Bone marrow (tissue), 2 donors: ENCODE data around the gene PCDH9.

Experiments
- DNase-seq, 2 donors: peaks; one replicate each; lab custom pipeline; 2025; lab: John Stamatoyannopoulos, UW

Gene PCDH9

DNA sequence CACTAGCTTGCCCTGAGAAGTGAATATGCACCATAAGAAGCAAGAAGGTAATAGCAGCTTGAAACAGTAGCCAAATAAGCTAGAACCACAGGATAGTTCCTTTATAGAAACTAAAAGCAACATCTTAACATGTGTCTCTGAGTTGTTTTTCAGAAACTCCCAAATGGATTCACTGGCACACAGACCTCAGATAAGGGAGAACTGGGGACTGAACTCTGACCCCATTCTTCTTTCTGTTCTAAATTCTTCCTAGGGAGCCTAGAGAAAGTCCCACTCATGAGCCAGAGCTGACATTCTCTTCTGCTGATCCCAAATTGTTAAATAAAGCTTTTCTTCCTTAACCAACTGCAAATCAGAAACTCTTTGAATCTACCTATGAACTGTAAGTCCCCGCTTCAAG lies 146.1 kb downstream of the PCDH9 start:
- DNase-seq = no peak

DNA sequence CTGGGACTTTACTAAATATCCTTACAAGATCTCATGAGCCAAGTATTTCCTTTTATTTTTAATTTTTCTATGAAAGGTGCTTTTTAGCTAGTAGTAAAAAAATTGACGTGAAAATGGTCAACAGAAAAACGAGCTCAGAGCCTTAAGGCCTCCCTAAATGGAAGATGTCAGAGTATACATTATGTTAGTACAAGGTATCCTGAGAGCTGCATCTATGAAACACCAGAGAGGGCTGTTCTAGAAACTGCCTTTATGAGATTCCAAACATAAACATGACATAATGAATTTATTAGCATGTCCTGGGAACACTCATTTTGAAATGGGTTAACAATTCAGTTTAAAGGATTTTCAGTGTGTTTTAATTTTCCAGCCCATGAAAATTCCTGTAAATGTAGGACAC lies 146.6 kb downstream of the PCDH9 start:
- no peak for DNase-seq

DNA sequence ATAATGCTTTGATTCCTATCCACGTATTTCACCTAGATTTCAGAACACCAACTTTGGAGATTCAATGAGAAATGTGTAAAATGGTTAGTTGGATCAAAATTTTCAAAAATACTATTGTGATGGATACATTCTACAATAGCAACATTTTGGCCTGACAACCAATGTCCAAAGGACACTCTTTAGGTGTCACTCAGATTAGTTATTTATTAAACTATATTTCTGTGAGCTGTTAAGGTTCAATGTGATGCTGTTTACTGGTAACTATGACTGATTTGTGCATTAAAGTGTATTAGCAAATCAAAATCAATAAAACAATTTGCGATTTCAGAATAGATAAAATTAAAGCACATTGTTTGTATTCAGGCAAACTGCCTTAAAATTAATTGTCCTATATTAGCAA lies 149.8 kb downstream of the PCDH9 start:
- DNase-seq = no peak

DNA sequence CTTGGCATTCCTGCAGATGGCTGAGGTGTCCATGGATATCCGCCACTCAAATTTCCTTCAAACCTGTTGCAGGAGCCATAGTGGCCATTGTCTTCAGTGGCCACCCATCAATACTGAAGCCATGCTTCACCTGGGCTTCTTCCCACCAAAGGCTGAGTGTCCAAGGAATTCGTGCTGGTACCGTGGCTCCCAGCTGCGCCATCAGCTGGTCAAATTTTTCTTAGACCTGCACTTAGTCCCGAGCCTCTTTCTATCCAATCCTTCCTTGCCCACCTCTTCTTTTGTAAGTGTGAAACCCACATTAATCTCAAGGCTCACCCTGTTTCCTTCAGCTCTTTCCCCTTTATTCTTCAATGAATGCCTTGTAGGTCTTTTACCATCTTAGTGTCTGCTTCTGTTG lies 152.1 kb downstream of the PCDH9 start:
- no peak for DNase-seq

DNA sequence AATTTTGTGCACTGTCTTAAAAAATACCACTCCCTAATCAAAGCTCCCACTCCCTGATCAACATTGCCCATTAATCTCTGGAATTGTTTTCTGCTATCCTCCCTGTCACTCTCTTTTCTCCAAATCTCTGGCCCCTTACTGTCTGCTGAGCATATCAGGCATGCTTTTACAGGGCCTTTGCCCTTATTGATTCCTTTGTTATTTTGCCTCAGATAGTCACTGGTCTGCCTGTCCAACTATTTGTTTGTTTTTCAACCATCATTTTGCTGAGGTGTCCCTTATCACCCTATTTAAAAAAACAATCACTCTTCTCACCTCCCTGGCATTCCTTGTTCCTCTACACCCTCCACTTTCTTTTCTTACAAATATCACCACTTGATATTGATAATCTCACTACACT lies 153.0 kb downstream of the PCDH9 start:
- DNase-seq = no peak

DNA sequence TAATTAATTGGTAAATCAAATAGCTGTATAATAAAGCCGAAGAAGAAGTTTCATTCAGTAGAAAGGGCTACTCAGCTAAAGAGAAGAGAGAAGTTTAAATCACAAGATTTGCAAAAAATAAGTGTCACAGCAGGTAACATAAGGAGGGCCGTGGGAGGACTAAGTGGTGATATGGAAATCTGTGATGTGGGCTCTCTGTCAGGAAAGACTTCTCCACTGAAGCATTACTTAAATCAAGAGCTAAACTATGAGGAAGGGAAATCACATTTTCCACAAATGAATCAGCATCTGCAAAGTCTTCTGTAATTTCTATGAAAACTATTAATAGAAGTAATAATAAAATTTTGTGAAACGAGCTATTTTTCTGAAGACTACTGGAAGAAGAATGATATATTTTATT lies 153.8 kb downstream of the PCDH9 start:
- DNase-seq = no peak

DNA sequence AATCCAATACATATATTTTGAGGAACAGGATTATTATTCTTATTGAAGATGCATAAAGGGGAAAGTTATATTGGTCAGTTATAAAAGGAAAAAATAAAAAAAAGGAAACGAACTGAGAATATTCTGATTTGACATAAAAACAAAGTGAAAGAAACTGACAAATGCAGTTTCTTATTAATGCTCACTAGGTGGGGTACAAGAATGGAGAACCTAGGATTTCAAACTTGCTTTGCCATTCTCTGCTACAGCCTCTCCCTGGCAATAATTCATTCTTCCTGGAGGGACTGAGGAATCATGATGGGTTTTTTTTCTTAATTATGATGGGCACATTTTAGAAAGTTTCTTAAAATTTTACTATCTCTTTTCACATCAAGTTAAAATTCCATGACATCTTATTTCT lies 154.9 kb downstream of the PCDH9 start:
- no peak for DNase-seq

DNA sequence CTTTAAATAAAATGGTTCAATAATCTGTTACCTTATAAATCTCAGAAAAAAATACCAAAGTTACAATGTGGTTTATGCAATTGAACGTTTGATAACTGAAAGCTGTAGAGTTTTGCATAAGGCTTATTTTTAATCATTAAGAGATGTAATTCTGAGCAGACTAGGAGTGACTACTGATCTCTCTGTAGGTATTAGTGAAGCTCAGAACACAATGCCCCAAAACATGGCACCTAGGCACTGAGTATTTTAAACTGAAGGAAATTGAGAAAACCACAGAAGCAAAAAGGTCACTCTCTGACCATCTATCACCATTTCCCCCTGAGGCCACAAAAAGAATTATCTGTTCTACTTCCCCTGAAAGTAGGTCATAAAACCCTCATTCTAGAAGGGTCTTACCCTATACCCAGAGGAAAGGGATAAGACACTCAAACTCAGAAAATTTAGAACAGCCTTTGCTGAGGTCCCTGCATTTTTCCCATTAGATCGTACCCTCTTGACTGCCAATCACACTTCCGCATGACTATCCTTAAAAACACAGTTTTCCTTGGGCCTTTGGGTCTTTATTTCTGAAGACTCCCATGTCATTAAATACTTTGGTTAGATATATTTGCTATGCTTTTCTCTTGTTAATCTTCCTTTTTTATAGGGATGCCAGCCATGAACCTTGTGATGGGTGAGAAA lies 158.1 kb downstream of the PCDH9 start:
- no peak for DNase-seq

DNA sequence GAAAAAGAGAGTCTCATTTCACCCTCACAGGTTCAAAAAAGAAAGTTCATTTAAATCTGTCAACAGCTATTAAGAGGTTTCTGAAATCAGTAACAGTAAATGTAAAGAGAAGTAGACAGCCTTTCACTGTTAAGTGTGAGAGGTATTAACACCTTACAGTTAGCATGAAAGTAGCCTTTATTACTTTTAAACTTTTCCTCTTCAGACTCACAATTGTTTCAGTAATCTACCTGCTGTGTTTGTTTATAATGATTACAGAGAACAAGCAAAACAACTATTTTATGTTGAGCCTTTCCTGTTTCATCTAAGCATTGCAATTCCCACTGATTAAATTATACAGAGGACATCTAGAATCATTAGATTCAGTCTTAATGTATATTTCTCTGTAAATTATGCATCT lies 159.8 kb downstream of the PCDH9 start:
- no peak for DNase-seq

DNA sequence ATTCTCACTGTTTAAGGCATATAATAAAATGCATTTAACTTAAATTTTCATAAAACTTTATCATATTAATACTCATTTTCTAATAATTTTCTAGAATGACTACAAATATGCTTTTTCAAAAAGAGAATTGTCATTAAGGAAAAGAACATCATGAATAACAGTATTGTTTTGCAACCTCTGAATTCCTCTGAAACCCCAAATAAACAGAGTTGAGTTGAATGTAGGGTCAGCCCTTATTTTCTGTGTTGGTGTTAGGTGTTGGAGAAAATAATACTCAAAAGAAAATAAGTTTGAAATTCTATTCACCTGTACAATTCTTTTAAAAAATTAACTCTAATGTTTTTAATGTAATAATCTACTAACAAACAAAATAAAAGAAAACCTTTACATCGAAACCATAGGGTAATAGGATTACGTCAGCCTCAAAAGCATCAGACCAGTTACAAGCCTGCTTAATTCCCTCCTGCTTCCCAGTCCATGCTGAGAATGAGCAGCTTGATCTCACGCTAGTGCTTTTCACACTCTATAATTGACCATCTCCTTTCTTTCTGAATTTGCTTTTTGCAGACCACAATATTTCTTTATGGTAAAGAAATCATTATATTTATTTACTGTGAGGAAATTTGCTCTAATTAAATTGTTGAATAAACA lies 160.9 kb downstream of the PCDH9 start:
- DNase-seq = no peak

DNA sequence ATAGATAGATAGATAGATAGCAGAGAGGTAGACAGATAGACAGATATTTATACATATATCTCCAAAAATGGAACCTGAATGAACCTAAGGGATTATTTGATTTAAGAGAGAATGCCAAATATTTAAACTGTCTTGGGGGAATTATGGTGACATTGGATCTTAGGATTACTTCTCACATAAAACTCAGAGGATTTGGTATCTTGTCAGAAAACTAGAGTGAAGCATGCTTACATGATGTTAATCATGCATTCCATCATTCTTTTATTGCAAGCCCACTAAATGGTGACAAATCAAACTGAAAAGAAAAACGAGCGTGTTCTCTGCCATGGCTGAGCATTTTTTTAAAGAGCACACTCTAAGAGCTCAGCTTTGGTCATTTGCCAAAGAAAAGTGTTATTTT lies 165.2 kb downstream of the PCDH9 start:
- DNase-seq = no peak

DNA sequence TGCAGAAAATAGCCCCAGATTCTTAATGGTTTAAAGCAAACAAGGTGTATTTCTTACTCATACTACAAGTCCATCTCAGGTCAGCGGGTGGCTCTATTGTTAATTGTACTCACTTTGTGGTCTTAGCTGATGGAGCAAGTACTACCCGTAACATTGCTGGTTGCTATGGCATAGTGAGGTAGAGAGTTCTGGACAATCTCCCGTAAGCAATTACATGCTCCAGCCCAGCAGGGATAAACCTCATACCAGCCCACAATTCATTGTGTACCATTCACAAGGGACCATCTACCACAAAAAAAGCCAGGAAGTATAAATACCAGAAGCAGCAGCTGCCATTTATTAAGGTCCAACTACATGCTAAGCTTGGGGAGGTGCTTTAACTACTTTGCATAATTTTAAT lies 167.1 kb downstream of the PCDH9 start:
- DNase-seq = no peak

DNA sequence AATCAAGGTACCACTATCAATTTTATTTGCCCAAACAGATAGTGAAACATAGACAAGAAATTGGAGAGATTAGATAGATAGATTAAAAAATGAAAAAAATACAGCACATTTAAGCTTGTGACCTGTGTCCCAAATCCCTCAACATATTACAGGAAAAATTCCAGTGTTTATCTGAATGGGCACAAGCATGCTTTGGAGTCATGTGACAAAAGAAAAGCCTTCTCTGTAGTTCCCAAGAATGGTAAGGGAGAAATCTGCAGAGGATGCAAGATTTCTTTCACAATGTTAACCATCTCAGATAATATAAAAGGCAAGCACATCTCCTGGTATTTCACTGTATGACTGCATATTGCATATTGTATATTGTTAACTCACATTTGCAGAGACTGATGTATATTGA lies 168.0 kb downstream of the PCDH9 start:
- no peak for DNase-seq

DNA sequence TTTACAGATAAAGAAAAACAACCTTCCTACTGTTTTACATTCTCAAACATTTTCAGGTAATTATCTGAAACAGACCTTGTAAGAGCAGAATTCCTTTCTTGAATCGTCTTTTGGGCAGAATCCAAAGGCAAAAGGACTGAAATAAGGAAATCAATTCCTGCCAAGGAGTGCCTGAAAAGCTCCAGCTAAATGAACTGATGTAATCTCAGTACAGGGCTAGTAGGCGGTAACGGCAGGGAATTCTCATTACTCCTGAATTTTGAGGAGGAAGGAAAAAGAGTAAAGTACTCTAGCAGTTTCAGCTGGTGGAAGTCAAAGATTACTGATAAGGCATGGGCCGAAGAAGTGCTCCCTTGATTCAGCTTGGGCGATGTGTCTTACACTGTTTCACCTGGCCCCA lies 168.4 kb downstream of the PCDH9 start:
- no peak for DNase-seq

DNA sequence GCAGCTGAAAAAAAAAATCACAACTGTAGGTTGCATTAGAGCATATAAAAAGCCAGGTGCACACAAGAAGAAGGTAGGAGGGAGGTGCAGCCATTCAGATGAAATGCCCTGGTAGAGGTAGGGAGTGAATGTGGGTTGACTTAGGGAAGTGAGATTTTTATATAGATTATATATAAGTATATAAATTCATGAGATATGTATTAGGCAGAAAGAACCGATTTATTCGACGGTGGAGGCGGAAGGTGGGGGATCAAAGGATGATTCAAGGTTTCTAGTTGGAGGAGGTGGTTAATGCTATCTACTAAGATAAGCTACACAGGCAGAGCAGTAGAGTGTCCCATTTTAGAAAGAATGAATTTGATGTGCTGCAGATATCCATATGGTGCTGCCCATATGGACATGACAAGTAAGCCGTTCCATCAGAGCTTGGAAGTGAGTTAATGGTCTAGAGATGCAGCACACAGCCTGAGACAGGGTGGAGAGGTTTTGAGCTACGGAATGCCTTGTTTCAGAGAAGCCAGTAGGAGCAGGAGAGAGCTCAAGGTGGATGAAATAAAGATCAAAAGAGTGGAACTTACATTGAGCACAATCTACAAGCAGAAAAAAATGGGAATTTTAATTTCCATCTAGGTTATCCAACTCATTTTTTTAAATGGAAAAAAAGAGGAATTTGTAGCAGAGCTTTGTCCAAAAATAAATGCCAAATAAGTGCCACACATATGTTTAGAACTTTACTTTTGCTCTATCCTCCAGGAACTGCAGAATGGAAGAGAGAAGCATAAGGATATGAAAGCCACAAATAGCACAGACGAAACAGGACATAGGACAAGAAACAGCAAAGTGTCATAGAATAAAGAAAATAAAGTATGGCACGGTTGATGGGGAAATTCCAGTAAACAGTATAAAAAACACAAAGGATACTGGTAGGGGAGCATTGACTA lies 177.3 kb downstream of the PCDH9 start:
- DNase-seq = no peak

DNA sequence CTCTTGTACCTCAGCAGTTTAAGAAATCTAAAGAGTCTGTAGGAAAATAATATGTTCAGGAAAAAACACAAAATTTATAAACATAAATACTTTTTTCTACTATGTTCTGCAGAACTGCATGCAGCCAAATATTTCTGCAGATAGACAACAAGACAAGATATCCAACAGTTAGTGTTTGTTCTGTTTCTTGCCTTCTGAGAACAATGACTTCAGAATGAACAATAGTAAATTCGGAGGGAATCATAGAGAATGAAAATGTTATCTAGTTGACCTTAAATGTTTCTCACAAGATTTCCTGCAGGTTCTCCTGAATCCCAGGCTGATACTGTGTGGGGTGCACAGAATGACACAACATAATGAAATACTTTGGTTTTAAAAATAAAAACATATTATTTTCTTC lies 180.4 kb downstream of the PCDH9 start:
- no peak for DNase-seq

DNA sequence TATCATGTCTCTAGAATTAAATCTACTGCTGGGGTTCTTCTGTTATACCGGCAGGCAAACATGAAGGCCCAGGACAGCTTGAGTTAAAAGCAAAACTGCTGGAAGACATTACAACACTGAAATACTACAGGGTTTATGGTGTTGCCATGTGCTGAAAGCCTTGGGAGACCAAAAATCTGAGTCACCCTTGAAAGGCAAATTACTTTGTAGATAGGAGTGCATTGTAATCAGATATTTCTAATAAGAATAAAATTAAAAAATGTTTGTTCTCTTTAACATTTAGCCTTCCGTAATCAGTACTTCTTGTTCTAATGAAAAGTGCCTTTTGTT lies 181.3 kb downstream of the PCDH9 start:
- DNase-seq = no peak

DNA sequence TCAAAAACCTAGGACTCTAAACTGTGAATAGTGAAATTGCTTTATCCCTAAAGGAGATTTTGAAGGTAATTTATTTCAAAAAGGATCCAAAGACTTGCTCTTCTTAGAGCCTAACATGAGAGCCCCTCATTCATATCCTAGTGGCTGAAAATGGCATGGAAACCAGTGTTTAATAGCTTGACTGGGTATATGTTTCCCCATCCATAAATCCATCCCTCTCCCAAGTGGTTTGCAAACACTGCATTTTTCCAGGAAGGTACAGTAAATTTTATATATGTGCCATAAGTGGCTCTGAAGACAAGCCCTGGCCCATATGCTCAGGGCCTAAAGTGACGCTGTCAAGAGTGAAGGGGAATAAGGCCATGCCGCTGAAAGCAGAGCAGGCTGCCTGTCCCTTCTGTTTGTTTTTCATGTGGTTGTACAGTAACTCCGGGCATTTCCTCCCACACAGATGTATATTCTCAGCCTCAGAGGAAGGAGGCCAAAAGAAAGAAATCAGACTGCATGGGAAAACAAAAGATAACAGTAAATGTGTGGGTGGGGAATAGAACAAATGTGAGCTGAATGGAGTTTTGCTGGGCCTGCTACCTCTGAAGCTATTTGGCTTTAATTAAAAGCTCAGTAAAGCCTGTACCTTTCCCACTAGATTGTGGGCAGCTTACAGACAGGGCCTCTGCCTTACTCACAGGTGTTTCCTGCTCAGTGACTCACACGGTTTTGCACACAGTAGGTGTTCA lies 181.9 kb downstream of the PCDH9 start:
- DNase-seq = no peak

DNA sequence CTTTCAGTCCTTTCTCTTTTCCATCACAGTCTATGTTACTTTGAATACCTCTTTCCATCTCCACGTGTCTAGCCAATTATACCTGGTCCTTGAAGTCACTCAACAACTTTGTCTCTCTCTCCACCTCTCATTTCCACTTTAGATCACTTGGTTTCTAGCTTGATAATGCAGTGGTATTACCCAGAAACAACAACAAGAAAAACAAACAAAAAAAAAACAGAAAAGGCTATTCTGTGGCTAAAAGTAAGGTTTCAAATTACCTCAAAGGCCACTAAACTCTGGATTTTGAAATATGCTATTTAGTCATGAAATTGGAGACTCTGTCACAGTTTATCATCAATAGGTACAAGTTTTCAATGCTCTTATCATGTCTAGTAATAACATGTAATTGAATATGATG lies 184.8 kb downstream of the PCDH9 start:
- DNase-seq = no peak

DNA sequence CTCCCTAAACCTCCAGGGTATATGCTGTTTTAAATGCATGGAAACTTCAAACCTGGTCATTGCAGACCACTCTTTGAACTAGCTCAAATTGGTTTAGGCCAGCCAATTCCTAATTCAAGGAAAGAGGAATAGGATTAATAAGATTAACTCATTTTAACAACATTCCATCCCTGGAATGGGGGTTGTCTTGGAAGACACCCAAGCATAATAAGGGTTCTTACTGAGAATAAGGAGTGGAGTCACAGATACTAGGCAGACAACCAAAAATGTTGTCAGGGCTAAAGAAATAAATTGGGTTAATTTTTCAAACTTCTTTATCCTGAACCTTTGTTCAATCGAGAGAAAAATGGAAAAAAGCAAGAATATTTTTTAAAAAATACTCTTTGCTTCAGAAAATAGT lies 186.2 kb downstream of the PCDH9 start:
- DNase-seq = no peak

DNA sequence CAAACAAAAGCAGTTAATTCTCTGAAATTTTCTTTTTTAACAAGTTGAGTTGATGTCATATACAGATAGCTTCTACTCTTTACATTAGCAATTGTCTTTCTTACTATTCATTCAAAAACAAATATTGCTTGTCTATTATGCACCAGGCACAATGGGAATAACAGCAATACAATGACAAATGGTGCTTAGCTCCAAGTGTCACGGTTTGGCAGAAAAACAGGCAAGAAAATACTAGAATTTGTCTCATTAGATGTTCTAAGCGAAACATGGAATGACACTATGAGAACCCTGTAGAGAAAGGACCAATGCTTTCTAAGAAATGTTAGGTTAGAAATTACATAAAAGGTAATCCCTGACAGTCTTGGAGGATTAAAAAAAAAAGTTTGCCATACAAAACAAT lies 187.6 kb downstream of the PCDH9 start:
- no peak for DNase-seq

DNA sequence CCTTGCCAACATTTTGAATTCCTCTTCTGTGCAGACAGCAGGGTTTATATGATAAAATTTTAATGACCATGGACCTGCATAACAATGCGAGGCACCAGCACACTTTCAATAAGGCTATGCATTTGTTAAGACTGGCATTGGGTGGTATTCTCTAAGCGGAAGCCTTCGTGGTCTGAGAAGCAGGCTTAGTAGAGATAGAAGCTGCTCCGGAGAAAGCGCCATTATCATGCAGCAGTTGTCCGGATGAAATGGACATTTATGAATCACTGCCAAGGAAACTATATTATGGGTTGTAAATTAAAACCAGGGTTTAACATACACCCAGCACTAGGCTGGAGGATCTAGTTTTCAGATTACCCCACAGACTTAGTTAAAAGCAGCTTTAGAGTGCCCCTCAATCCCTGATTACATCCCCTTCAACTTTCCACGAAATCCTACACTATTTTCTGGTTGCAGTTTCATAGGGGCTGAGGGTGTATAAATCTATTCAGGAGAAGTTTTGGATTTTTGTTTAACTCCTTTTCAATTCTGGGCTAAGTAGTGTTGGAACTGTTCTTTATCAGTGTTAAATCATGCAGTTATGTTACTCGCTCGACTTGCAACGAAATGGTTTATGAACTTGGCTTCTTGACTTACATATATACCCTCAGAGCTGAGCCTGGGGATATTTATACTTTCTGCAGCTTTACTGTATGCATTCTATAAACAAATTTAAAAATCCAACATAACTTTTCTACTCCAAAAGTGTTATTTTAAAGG lies 193.3 kb downstream of the PCDH9 start:
- no peak for DNase-seq
